ENCODE results near the gene IPCEF1.
"Not testable (repeated sequence)": the region's sequence is repeated elsewhere in the genome, so short reads cannot be mapped to it uniquely, and the experiment has no call there.

IPCEF1 gene

GRCh38 chr6:154209555-154209954, 147.0 kb downstream of the IPCEF1 start:
- DNase-seq, result no peak

- no peak for DNase-seq
Measured at GRCh38 chr6:154206996-154207395, 149.6 kb downstream of the IPCEF1 start.

- DNase-seq, result no peak
Measured at GRCh38 chr6:154206141-154206540, 150.5 kb downstream of the IPCEF1 start.

- no peak for DNase-seq
Measured at GRCh38 chr6:154202958-154203357, 153.6 kb downstream of the IPCEF1 start.

GRCh38 chr6:154202339-154202738, 154.3 kb downstream of the IPCEF1 start:
- no peak for DNase-seq

GRCh38 chr6:154201688-154202087, 154.9 kb downstream of the IPCEF1 start:
- not testable (repeated sequence) for DNase-seq

GRCh38 chr6:154197196-154197860, 159.3 kb downstream of the IPCEF1 start:
- no peak for DNase-seq

GRCh38 chr6:154196333-154196885, 160.2 kb downstream of the IPCEF1 start:
- DNase-seq, result no peak

GRCh38 chr6:154187714-154188113, 168.9 kb downstream of the IPCEF1 start:
- DNase-seq, result no peak

- no peak for DNase-seq
Measured at GRCh38 chr6:154187203-154187602, 169.4 kb downstream of the IPCEF1 start.

GRCh38 chr6:154179434-154179833, 177.2 kb downstream of the IPCEF1 start:
- no peak for DNase-seq

GRCh38 chr6:154172393-154172792, 184.2 kb downstream of the IPCEF1 start:
- DNase-seq, result not testable (repeated sequence)

GRCh38 chr6:154170106-154170505, 186.5 kb downstream of the IPCEF1 start:
- DNase-seq, result no peak

- DNase-seq, result peak; percentile 50
Measured at GRCh38 chr6:154169193-154169847, 187.3 kb downstream of the IPCEF1 start.

GRCh38 chr6:154167126-154167525, 189.5 kb downstream of the IPCEF1 start:
- no peak for DNase-seq

GRCh38 chr6:154166140-154166539, 190.5 kb downstream of the IPCEF1 start:
- DNase-seq, result no peak

- no peak for DNase-seq
Measured at GRCh38 chr6:154165478-154165877, 191.1 kb downstream of the IPCEF1 start.

GRCh38 chr6:154164397-154164796, 192.2 kb downstream of the IPCEF1 start:
- no peak for DNase-seq

GRCh38 chr6:154161689-154162088, 194.9 kb downstream of the IPCEF1 start:
- no peak for DNase-seq

- no peak for DNase-seq
Measured at GRCh38 chr6:154159126-154159525, 197.5 kb downstream of the IPCEF1 start.

GRCh38 chr6:154157706-154158105, 198.9 kb downstream of the IPCEF1 start:
- no peak for DNase-seq

- no peak for DNase-seq
Measured at GRCh38 chr6:154157082-154157481, 199.5 kb downstream of the IPCEF1 start.

- DNase-seq, result peak; percentile 71
Measured at GRCh38 chr6:154156135-154156896, 200.3 kb downstream of the IPCEF1 start.
